Duodenal mucosa (tissue), 2 donors: ENCODE measurements around the gene MEIOB.

Experiments
- H3K27ac ChIP-seq: one replicate; pipeline ENCODE4 v1.7.0; 2013; ENCODE audit warnings: low read depth, low read length
- H3K27me3 ChIP-seq, 2 donors: one replicate each; pipeline ENCODE4 v1.7.0; 2013; ENCODE audit warnings: low read length in 2 of 2, control low read depth in 1 of 2; ENCODE audit not compliant: insufficient read depth in 2 of 2, control insufficient read depth in 1 of 2
- H3K36me3 ChIP-seq, 2 donors: one replicate each; pipeline ENCODE4 v1.7.0; 2013; ENCODE audit warnings: low read length in 2 of 2, control low read depth in 1 of 2; ENCODE audit not compliant: insufficient read depth in 2 of 2, control insufficient read depth in 1 of 2
- H3K4me1 ChIP-seq, 2 donors: one replicate each; pipeline ENCODE4 v1.7.0; 2013; ENCODE audit warnings: low read length in 2 of 2, control low read depth in 1 of 2; ENCODE audit not compliant: insufficient read depth in 2 of 2, control insufficient read depth in 1 of 2
- H3K4me3 ChIP-seq, 2 donors: one replicate each; pipeline ENCODE4 v1.7.0; 2013; ENCODE audit warnings: low read length in 2 of 2, low read depth in 1 of 2
- H3K9ac ChIP-seq, 2 donors: one replicate each; pipeline ENCODE4 v1.7.0; 2013; ENCODE audit warnings: low read length in 2 of 2, low read depth in 1 of 2
- H3K9me3 ChIP-seq, 2 donors: one replicate each; pipeline ENCODE4 v1.7.0; 2013; ENCODE audit warnings: low read length in 2 of 2, control low read depth in 1 of 2; ENCODE audit not compliant: control insufficient read depth in 1 of 2

MEIOB gene

GRCh38 chr16:1859650-1860049, 12.3 kb downstream of the MEIOB start:
- Histone ChIP-seq H3K36me3 (no peaks in the 10 kb centered on the region), H3K27ac (no peak overlapping the region), H3K9ac (no peak overlapping the region), H3K9me3 (no peaks in the 10 kb centered on the region), H3K4me3 (no peak overlapping the region), H3K27me3 (peaks cover 14 to 15% of the 10 kb centered on the region in 2 donors), H3K4me1 (peaks cover 0 to 5% of the 10 kb centered on the region in 2 donors)

GRCh38 chr16:1858189-1858865, 13.6 kb downstream of the MEIOB start:
- Histone ChIP-seq H3K27me3 (peaks cover 14 to 15% of the 10 kb centered on the region in 2 donors), H3K27ac (no peak overlapping the region), H3K36me3 (no peaks in the 10 kb centered on the region), H3K4me3 (no peak overlapping the region), H3K9me3 (no peaks in the 10 kb centered on the region), H3K9ac (no peak overlapping the region), H3K4me1 (peaks cover 0 to 5% of the 10 kb centered on the region in 2 donors)

- Histone ChIP-seq H3K36me3 (no peaks in the 10 kb centered on the region), H3K4me3 (no peak overlapping the region), H3K27me3 (peaks cover 14 to 15% of the 10 kb centered on the region in 2 donors), H3K4me1 (peaks cover 0 to 5% of the 10 kb centered on the region in 2 donors), H3K27ac (no peak overlapping the region), H3K9me3 (no peaks in the 10 kb centered on the region), H3K9ac (no peak overlapping the region)
Observed at GRCh38 chr16:1857433-1858097, 14.4 kb downstream of the MEIOB start.

- Histone ChIP-seq H3K9me3 (no peaks in the 10 kb centered on the region), H3K4me1 (no peaks in the 10 kb centered on the region), H3K4me3 (no peak overlapping the region), H3K36me3 (no peaks in the 10 kb centered on the region), H3K27ac (no peak overlapping the region), H3K27me3 (no peaks in the 10 kb centered on the region), H3K9ac (no peak overlapping the region)
Observed at GRCh38 chr16:1851793-1852192, 20.2 kb downstream of the MEIOB start.

GRCh38 chr16:1850981-1851380, 21.0 kb downstream of the MEIOB start:
- no peaks in the 10 kb centered on the region for H3K9me3 ChIP-seq
- no peak overlapping the region for H3K27ac ChIP-seq
- no peaks in the 10 kb centered on the region for H3K36me3 ChIP-seq
- no peak overlapping the region for H3K4me3 ChIP-seq
- no peaks in the 10 kb centered on the region for H3K27me3 ChIP-seq
- H3K4me1 ChIP-seq: no peaks in the 10 kb centered on the region
- H3K9ac ChIP-seq: no peak overlapping the region

- no peaks in the 10 kb centered on the region for H3K9me3 ChIP-seq
- H3K4me3 ChIP-seq: no peak overlapping the region
- H3K27me3 ChIP-seq: no peaks in the 10 kb centered on the region
- H3K36me3 ChIP-seq: no peaks in the 10 kb centered on the region
- no peak overlapping the region for H3K27ac ChIP-seq
- no peak overlapping the region for H3K9ac ChIP-seq
- H3K4me1 ChIP-seq: no peaks in the 10 kb centered on the region
Observed at GRCh38 chr16:1846416-1846815, 25.5 kb downstream of the MEIOB start.

- H3K36me3 ChIP-seq: no peaks in the 10 kb centered on the region
- no peaks in the 10 kb centered on the region for H3K27me3 ChIP-seq
- H3K9ac ChIP-seq: no peak overlapping the region
- H3K4me1 ChIP-seq: no peaks in the 10 kb centered on the region
- no peaks in the 10 kb centered on the region for H3K9me3 ChIP-seq
- no peak overlapping the region for H3K27ac ChIP-seq
- H3K4me3 ChIP-seq: no peak overlapping the region
Observed at GRCh38 chr16:1845985-1846384, 26.0 kb downstream of the MEIOB start.

GRCh38 chr16:1839554-1839953, 32.4 kb downstream of the MEIOB start:
- H3K9ac ChIP-seq: no peak overlapping the region
- no peaks in the 10 kb centered on the region for H3K27me3 ChIP-seq
- no peak overlapping the region for H3K4me3 ChIP-seq
- no peak overlapping the region for H3K27ac ChIP-seq
- no peaks in the 10 kb centered on the region for H3K36me3 ChIP-seq
- no peaks in the 10 kb centered on the region for H3K9me3 ChIP-seq
- no peaks in the 10 kb centered on the region for H3K4me1 ChIP-seq

GRCh38 chr16:1834096-1834495, 37.9 kb downstream of the MEIOB start:
- Histone ChIP-seq H3K27me3 (no peaks in the 10 kb centered on the region), H3K9ac (no peak overlapping the region), H3K36me3 (no peaks in the 10 kb centered on the region), H3K4me3 (no peak overlapping the region), H3K4me1 (peaks cover 19 to 20% of the 10 kb centered on the region in 2 donors), H3K9me3 (no peaks in the 10 kb centered on the region), H3K27ac (no peak overlapping the region)

- no peak overlapping the region for H3K27ac ChIP-seq
- no peaks in the 10 kb centered on the region for H3K27me3 ChIP-seq
- no peaks in the 10 kb centered on the region for H3K36me3 ChIP-seq
- no peak overlapping the region for H3K9ac ChIP-seq
- no peaks in the 10 kb centered on the region for H3K9me3 ChIP-seq
- no peak overlapping the region for H3K4me3 ChIP-seq
- peaks cover 24 to 28% of the 10 kb centered on the region in 2 donors for H3K4me1 ChIP-seq
Observed at GRCh38 chr16:1832838-1833454, 39.0 kb downstream of the MEIOB start.
